Retinal pigment epithelial cell (primary cell): ENCODE results near the gene SDHA.
A peak's percentile ranks its signal among the peaks of the same experiment; 100 is the strongest.

Source experiments
- DNase-seq: peaks from one replicate; pipeline ENCODE4 v3.0.0-alpha.2; 2010; ENCODE audit warnings: low read depth
- H3K4me3 ChIP-seq: 2 replicates; pipeline ENCODE4 v1.5.1; 2011; ENCODE audit warnings: mild to moderate bottlenecking, low read length, control low read depth, moderate library complexity
- TF ChIP-seq, protein P1 (sequence below): conservative IDR thresholded peaks from 2 replicates; pipeline ENCODE4 v1.5.1; 2011; ENCODE audit warnings: low read depth, low read length, control low read depth, inconsistent platforms

Gene SDHA

DNA sequence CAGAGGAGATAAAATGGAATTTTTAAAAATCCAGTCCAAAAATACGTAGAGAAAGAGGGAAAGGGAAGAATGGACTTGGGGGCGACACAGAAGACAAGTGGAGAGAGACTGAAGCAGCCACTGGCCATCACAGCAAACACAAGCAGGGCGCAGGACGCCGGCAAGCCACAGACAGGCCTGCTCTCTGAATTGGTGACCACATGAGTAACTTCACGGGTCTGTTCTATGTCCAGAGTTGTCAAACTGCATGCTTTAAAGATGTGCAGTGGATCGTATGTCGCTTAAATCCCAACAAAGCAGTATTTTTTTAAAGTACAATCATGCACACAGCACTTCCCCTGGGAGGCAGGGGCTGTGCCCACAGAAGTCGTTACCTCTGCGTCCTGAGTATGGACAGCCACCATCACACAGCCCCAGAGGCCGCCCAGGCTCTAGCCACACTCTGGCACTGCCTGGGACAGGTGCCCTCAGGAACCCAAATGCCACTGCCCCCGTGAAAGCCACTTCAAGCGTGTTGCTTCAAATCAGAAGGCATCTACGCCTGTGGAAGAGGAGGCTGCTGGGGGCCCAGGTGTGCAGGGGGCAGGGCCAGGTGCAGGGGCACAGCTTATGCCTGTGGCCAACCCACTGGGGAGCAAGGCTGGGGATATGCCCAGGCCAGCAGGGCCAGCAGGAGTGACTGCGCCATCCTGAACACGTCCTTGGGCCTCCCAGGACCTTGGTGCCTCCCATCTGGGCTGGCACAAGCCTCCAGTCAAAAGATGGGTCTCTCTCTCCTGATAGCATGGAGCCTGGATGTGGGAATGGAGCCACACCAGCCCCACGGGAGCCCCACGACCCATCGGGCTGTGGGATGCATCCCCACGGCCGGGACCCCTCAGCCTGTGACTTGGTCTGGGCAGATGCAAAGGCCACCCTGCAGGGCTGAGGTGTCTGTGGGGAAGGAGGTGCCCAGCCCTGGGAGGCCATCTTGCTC is 32.7 kb upstream of the SDHA start:
- no peak for DNase-seq

DNA sequence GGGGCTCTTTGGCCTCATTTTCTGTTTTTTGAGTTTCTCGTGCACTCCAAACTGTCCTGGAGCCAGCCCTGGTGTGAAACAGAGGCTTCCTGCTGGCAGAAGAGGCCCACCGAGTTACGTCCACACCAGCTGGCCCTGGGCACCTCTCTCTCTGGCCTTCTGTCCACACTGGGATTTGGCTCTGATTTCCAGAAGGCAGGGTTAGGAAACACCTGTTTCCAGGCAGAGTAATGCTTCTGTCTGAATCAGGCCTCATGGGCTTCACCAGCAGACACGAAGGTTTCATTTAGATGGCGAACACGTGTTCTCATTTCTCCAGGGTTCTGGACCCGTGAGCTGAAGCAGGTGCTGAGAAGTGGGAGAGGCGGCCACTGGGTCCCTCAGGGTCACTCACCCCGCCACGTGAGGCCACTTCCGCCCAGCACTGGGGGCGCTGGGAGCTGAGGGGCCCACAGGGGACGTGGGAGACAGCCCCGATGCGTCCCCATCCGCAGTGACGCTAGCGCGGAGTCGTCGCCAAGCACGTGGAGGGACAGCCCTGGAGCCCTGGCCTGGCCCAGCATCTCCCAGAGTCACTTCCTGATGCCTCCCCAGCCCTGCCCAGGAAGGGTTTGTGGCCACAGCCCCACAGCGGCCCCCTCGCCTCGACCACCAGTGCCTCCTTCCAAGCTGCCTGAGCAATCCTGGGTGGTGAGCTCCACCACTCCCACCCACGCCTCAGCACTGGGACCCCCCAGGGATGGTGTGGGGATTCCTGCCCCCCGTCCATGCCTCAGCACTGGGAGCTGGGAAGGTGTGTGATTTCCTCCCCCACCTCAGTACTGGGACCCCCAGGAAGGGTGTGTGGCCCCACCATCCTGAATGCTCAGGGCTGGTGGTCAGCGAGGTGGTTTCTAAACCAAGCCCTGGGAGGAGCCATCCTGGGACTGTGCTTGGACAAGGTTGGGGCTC is 31.8 kb upstream of the SDHA start:
- H3K4me3 ChIP-seq: no peak overlapping the region
- TF ChIP-seq, protein P1, sequence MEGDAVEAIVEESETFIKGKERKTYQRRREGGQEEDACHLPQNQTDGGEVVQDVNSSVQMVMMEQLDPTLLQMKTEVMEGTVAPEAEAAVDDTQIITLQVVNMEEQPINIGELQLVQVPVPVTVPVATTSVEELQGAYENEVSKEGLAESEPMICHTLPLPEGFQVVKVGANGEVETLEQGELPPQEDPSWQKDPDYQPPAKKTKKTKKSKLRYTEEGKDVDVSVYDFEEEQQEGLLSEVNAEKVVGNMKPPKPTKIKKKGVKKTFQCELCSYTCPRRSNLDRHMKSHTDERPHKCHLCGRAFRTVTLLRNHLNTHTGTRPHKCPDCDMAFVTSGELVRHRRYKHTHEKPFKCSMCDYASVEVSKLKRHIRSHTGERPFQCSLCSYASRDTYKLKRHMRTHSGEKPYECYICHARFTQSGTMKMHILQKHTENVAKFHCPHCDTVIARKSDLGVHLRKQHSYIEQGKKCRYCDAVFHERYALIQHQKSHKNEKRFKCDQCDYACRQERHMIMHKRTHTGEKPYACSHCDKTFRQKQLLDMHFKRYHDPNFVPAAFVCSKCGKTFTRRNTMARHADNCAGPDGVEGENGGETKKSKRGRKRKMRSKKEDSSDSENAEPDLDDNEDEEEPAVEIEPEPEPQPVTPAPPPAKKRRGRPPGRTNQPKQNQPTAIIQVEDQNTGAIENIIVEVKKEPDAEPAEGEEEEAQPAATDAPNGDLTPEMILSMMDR: no peak
- no peak for DNase-seq

More for the DNA sequence above, 32.7 kb upstream of the SDHA start:
- H3K4me3 ChIP-seq: no peak overlapping the region
- TF ChIP-seq, protein P1: no peak

DNA sequence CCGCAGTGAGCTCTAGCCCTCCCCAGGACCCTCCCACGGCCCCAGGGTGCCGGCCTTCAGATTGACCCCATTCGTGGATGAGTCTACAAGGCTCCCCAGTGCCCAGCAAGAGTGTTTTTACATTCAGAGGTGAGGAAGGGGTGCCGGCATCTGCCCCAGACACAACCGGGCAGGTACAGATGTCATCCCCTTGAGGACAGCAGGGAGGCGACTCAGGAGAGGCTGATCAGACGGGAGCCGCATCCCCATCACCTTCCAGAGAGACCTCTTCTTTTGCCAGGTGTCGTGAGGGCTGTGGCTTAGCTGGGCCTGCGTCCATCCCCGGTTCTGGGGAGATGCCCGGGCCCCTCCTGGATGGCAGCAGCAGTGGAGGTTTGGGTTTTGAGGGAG is 31.1 kb upstream of the SDHA start:
- DNase-seq: no peak
- TF ChIP-seq, protein P1: no peak
- no peak overlapping the region for H3K4me3 ChIP-seq

DNA sequence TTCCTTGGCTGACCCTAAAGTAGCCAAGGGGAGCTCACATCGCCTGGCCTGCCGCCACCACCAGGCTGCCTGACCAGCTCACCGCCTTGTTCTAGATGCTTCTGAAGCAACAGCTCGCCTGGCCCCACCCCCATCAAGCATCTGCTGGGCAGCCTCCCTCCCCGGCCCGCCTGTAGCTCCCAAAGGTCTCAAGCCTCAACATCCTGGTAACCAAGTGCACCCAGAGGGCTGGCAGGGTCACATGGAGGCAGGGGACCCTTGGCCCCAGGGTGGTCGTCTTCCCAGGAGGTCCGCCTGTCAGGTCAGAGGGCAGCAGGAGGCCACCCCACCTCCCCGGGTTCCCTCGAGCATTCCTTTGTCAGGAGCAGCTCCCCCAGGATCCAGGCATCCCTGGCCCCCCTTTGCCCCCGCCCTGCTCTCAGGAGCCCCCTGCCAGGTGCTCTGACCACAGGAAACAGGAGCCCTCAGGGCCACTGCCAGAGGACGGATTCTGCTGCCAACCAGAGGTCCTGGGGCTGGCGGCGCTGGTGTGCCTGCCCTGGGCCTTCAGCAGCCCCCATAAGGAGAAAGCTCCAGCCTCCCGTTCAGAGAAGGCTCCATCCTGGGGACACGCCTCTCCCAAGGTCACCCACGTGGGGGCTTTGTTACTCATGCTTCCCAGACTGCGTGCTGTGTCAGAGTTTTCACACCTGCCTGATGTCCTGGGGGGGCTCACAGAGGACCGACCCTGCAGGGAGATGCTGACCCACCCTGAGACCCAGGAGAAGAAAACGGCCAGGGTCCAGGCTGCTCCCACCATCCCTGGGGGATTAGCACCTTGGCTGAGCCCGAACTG is 30.3 kb upstream of the SDHA start:
- no peak for DNase-seq
- TF ChIP-seq, protein P1: no peak
- no peak overlapping the region for H3K4me3 ChIP-seq

DNA sequence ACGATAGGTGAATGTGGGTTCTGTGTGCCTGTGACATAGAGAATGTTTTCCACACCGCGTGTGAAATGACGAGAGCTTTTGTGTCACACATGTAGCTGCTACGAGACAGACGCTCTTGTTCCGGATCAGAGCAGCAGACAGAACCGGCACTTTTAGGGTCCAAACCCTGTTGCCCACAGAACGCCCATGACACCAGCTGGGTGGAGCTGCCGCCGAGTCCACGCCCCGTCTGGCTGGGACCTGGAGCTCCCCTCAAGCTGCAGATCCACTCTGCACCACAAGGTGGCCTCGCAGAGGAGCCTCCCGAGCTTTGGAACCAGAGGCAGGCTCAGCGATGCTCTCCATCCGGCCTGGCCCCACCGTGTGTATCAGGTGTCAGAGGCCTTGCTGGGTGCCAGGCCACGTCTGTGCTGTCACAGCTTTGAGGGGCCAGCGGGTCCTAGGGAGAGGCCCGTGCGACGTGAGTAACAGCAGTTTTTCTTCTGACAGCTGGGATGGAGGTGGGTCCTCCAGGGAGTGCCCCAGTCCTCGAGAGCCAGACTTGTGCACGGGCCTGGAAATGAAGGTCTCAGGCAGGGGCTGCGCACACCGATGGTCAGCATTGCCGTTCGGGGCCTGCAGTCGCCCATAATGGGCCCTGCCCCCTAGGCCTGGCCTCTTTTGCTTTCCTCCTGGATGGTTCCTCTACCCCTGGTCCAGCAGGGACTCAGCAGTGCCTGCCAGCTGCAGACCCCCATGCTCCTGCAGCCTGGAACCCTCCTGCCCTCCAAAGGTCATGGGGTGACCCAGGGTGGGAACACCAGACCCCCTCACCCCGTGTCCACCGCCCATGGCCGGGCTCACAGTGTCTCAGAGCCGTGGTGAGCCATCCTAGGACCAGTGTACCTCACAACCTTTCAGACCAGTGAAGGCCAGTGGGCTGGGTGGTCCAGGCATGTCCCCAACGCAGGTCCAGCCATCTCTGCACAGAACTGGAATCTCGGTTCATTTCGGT is 29.3 kb upstream of the SDHA start:
- DNase-seq: peak; percentile 32
- H3K4me3 ChIP-seq: peak overlapping the region; percentile 34
- TF ChIP-seq, protein P1: peak; percentile 90
